Measurements from ENCODE around the gene F8.
"Not testable (repeated sequence)": the region's sequence is repeated elsewhere in the genome, so short reads cannot be mapped to it uniquely, and the experiment has no call there.

The F8 gene

GRCh38 chrX:154817048-154817618 is 205.4 kb downstream of the F8 start:
- DNase-seq: not testable (repeated sequence)

GRCh38 chrX:154816326-154816898 is 206.1 kb downstream of the F8 start:
- not testable (repeated sequence) for DNase-seq

GRCh38 chrX:154815274-154815818 is 207.2 kb downstream of the F8 start:
- no peak for DNase-seq

- DNase-seq: no peak
Observed at GRCh38 chrX:154813801-154814200, 208.7 kb downstream of the F8 start.

GRCh38 chrX:154812341-154813101 is 210.0 kb downstream of the F8 start:
- no peak for DNase-seq

GRCh38 chrX:154809939-154810665 is 212.4 kb downstream of the F8 start:
- DNase-seq: no peak

- DNase-seq: no peak
Observed at GRCh38 chrX:154806837-154807501, 215.6 kb downstream of the F8 start.

- DNase-seq: no peak
Observed at GRCh38 chrX:154805696-154806091, 216.8 kb downstream of the F8 start.

- DNase-seq: peak in 55 of 56 donors; percentile 4 to 76 (median 48)
Observed at GRCh38 chrX:154804957-154805695, 217.4 kb downstream of the F8 start, which contains the start of gene MPP1. Gene MPP1 (minus strand): TSS chrX:154805485. CDS start chrX:154805373, 112 bp downstream.

GRCh38 chrX:154804261-154804956 is 218.1 kb downstream of the F8 start:
- DNase-seq: no peak

GRCh38 chrX:154802947-154803346 is 219.6 kb downstream of the F8 start:
- DNase-seq: no peak

GRCh38 chrX:154800478-154801210 is 221.9 kb downstream of the F8 start:
- no peak for DNase-seq

- no peak for DNase-seq
Observed at GRCh38 chrX:154799556-154800348, 222.8 kb downstream of the F8 start.

- no peak for DNase-seq
Observed at GRCh38 chrX:154797006-154797405, 225.5 kb downstream of the F8 start.

GRCh38 chrX:154795016-154795415 is 227.5 kb downstream of the F8 start:
- no peak for DNase-seq

GRCh38 chrX:154793084-154793795 is 229.3 kb downstream of the F8 start:
- DNase-seq: no peak

GRCh38 chrX:154791939-154792338 is 230.6 kb downstream of the F8 start:
- DNase-seq: no peak
